Thyroid gland (tissue), 4 donors: ENCODE data around the gene SLC30A9.

Experiments used
- CTCF ChIP-seq, 6 experiments: fragments of 200-600 bp in 3 of 6; fragments of 450-650 bp in 3 of 6; sonication (generic) in 3 of 6; IDR thresholded peaks; one replicate each; pipeline ENCODE4 v1.5.1; 2016 to 2019; ENCODE audit warnings: antibody characterized with exemption in 6 of 6, mild to moderate bottlenecking in 2 of 6, inconsistent platforms in 1 of 6, moderate library complexity in 1 of 6
- POLR2A ChIP-seq, 2 donors: fragments of 450-650 bp; IDR thresholded peaks; one replicate each; pipeline ENCODE4 v1.6.1; 2017; ENCODE audit warnings: antibody characterized with exemption in 2 of 2, mild to moderate bottlenecking in 2 of 2, moderate library complexity in 1 of 2

- TF ChIP-seq CTCF (IDR thresholded peaks at IDR 0.05) (no peak), POLR2A (IDR thresholded peaks at IDR 0.05) (no peak)
These were observed 111.2 kb downstream of the SLC30A9 start for GRCh38 chr4:42101446-42101975.
